ENCODE data around the gene MRPL37.
A peak's percentile ranks its signal among the peaks of the same experiment; 100 is the strongest.
"Not testable (repeated sequence)": the region's sequence is repeated elsewhere in the genome, so short reads cannot be mapped to it uniquely, and the experiment has no call there.

Gene MRPL37

GRCh38 chr1:54172614-54173599 is 27.1 kb upstream of the MRPL37 start:
- no peak for DNase-seq

DNA sequence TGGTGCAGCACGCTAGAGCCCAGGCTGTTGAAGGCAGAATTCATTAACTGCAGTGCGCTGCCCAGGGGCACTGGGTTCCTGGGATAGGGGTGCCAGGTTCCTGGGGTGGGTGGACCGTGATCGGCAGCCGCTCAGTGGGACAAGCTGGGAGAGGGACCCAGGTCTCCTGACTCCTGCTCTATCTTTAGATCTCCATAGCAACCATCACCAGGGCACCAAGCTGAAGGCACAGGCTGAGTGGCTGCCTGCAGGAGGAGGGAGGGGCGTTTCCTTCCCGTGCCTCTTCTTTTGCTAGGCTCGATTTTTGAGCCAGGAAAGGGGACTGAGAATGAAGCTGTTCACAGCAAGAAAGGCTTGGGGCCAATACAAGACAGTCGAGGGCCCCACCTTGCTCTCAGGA is 26.3 kb upstream of the MRPL37 start:
- no peak for DNase-seq

DNA sequence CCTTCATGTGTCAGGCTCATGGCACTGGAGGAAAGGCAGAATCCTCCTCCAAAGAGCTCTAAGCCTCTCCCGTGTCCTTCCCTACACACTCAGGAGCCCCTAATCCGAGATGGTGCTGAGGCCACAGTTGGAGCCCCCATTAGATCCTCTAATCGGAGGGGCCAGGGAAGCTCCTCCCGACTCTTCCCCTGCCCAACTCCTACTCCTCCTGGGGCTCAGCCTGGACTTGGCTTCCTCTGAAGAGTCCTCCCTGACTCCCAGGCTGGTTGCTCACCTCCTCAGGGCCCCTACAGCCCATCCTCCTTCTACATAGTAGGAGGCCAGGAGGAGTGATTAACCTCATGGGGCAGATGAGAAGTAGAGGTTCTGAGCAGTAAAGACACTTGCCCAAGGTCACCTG is 25.9 kb upstream of the MRPL37 start:
- DNase-seq: no peak

GRCh38 chr1:54176621-54177327 is 23.2 kb upstream of the MRPL37 start:
- no peak for DNase-seq

DNA sequence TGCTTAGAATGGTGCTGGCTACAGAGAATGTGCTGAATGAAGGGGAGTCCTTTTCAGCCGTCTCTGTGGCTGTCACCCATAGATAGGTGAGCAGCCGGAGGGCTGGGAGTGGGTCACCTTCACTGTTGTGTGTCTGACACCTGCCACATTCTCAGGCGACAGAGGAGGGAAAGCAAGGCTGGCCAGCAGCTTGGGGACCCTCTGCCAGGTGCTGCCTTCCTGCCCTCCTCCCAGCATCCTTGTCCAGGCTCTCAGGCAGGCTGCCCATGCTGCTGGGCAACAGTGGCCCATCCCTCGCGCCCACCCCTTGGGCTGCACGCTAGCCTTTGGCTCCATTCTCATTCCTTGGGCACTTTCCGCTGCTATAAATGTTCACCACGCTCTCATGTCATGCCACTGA is 22.2 kb upstream of the MRPL37 start:
- DNase-seq: no peak

GRCh38 chr1:54178296-54179070 is 21.5 kb upstream of the MRPL37 start:
- no peak for DNase-seq

- no peak for DNase-seq
Observed at GRCh38 chr1:54180701-54181360, 19.1 kb upstream of the MRPL37 start.

DNA sequence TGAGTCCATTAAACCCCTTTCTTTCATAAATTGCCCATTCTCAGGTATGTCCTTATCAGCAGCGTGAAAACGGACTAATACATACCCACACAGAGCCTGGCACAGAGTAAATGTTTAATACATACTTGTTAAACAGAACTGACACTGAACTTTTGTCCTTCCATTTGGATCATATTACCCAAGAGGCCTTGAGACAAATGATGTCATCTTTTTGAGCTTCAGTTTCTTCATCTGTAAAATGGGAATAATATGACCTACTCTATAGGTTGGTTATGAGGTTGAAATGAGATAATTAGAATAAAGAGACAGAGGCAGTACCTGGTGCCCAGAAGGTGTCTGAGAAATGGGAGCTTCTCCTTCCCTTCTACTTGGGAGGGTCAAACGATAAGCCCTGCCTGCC is 13.9 kb upstream of the MRPL37 start:
- DNase-seq: no peak

DNA sequence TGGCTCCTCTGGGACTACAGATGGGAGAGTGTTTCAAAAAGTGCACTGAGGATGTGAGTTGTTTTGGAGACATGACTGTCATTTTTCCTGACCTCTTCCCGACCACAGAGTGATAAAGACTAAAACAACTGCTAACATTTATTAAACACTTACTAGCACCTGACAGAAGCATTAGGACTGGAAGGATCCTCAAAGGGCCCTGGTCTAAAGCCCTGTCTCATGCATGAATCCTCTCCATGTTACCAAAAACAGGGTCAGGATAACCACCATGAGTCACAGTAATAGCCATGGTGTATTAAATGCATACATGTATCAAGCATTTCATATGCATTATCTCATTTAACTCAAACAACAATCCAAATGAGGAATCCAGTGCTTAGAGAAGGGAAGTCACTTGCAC is 11.7 kb upstream of the MRPL37 start:
- no peak for DNase-seq

GRCh38 chr1:54190526-54190925 is 9.4 kb upstream of the MRPL37 start:
- no peak for DNase-seq

- DNase-seq: no peak
Observed at GRCh38 chr1:54191525-54191924, 8.4 kb upstream of the MRPL37 start.

- no peak for DNase-seq
Observed at GRCh38 chr1:54193453-54193852, 6.5 kb upstream of the MRPL37 start.

DNA sequence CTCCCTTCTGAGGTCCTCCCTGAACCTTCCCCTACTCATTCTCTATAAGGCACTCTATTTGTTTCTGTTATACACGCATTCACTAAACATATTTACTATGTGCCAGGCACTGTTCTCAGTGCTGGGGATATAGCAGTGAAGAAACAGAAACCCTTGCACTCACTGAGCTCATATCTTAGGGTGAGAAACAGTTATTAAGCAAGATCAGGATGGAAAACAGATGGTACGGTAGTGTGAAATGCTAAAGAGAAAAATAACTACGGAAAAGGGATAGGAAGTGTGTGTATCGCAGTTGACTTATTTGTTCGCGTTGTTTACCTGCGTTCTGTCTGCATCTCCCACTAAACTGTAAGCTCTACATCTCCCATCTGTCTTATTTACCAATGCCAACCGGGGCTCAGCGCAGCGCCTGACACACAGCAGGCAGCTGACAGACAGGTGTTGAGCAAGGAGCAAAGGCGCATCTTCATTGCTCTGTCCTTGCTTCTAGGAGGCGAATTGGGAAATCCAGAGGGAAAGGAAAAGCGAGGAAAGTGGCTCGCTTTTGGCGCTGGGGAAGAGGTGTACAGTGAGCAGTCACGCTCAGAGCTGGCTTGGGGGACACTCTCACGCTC is 709 bp upstream of the MRPL37 start:
- DNase-seq: no peak

- no peak for DNase-seq
Observed at GRCh38 chr1:54200519-54200997, 591 bp downstream of the MRPL37 start.

- no peak for DNase-seq
Observed at GRCh38 chr1:54204199-54204598, 4.2 kb downstream of the MRPL37 start.

- no peak for DNase-seq
Observed at GRCh38 chr1:54207287-54207686, 7.3 kb downstream of the MRPL37 start.

- not testable (repeated sequence) for DNase-seq
Observed at GRCh38 chr1:54207896-54208295, 7.9 kb downstream of the MRPL37 start.

DNA sequence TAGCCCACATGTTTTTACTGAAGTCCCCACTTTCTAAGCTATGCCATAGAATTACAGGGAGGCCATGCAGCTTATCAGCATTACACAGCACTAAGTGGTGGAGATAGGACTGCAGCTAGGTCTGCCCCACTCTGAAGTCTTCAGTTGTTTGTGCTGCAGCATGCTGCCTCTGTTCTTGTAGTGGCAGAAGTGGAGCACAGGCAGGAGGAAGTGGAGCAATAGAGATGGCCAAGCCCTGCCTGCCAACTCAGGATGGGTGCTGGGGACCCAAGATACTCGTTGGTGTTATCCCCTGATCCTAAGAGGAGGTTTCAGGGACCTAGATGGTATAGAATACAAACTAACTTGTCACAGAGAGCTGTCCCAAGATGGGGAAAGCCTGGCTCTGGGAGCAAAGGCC is 12.9 kb downstream of the MRPL37 start:
- no peak for DNase-seq

GRCh38 chr1:54215523-54215922 is 15.6 kb downstream of the MRPL37 start:
- DNase-seq: no peak

- peak; percentile 43 for DNase-seq
Observed at GRCh38 chr1:54218883-54219687, 19.1 kb downstream of the MRPL37 start.

DNA sequence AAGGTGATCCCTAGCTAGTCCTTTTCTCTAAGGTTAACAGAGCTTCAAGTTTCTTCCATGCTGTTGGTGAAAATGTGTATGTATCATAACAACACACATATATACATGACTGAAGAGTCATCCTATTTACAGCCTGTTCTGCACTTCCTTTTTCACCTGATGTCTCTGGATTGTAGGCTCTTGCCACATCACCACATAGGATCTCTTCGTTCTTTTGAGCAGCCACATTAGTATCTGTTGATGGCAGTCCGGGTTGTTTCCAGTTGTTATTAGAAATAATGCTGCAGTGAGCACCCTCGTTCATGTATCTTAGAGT is 19.7 kb downstream of the MRPL37 start:
- no peak for DNase-seq

Measured in COR-L47 (cell line).